SJSA1 (cell line): ENCODE measurements around the gene NAGPA. TPM values are rescaled to one million over a fixed set of nuclear protein-coding genes. Genes with fewer than 3 reads are reported as not detected.

Experiments
- DNase-seq, 2 experiments: peaks; one replicate each; pipeline ENCODE4 v3.0.0-alpha.2; 2015 to 2020; ENCODE audit warnings: low spot score in 2 of 2, low read depth in 1 of 2
- H3K27ac ChIP-seq: fragments of 250-450 bp; sonication (Bioruptor Pico); 2 replicates; pipeline ENCODE4 v1.5.1; 2020; ENCODE audit warnings: mild to moderate bottlenecking, moderate library complexity
- H3K27me3 ChIP-seq: fragments of 250-450 bp; sonication (Bioruptor Pico); replicated peaks from 2 replicates; pipeline ENCODE4 v1.5.1; 2020; ENCODE audit warnings: mild to moderate bottlenecking, moderate library complexity
- H3K36me3 ChIP-seq: fragments of 250-450 bp; sonication (Bioruptor Pico); 2 replicates; pipeline ENCODE4 v1.5.1; 2020; ENCODE audit warnings: mild to moderate bottlenecking
- H3K4me1 ChIP-seq: fragments of 250-450 bp; sonication (Bioruptor Pico); replicated peaks from 2 replicates; pipeline ENCODE4 v1.6.1; 2021; ENCODE audit warnings: mild to moderate bottlenecking
- H3K4me3 ChIP-seq: fragments of 250-450 bp; sonication (Bioruptor Pico); 2 replicates; pipeline ENCODE4 v1.5.1; 2020; ENCODE audit warnings: mild to moderate bottlenecking
- H3K9me3 ChIP-seq: fragments of 250-450 bp; sonication (Bioruptor Pico); replicated peaks from 2 replicates; pipeline ENCODE4 v1.5.1; 2020; ENCODE audit warnings: mild to moderate bottlenecking
- total RNA-seq: library from RNA; depleted of rRNA; stranded (reverse); fragments of >200 nt; shearing (Covaris generic); gene quantifications from 2 replicates; pipeline ENCODE4 v1.2.3, GENCODE V29; 2014

Gene NAGPA
- total RNA-seq, 1 experiment from 2014 or later, result 12.1 TPM

DNA sequence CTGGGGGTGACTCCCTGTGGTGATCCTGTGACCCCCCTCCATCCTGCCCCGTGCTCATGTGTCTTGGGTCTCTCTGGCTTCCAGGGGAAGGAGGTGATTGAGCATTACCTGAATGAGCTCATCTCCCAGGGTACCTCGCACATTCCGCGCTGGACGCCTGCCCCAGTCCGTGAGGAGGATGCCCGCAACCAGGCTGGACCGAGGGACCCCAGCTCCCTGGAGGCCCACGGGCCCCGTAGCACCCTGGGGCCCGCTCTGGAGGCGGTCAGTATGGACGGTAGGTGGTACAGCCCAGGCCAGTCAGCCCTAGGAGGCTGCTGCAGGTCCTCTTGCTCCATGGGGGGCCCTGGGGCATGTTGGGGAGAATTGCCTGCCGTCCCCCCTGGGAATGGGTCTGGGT lies 42.0 kb downstream of the NAGPA start:
- no peaks in the 10 kb centered on the region for H3K4me1 ChIP-seq
- H3K27me3 ChIP-seq, result peaks cover 31% of the 10 kb centered on the region

DNA sequence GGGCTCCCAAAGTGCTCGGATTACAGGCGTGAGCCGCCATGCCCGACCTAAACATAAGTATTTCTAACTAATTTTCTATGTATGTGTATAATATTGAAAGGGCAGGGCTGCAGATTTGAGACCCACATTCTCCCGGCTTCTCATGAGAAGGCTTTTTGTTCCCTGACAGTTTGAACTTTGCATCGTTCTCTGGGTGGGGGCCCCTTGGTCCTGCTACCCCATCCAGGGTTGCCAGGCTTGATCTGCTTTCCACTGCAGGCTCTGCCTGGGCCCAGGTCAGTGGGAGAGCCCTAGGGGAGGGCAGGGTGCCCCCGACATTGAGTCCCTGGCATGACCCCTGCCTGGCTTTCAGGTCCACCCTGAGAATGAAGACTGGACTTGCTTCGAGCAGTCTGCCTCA lies 43.3 kb downstream of the NAGPA start:
- Histone ChIP-seq H3K4me3 (no peak overlapping the region), H3K4me1 (no peaks in the 10 kb centered on the region), H3K27ac (no peak overlapping the region), H3K27me3 (peaks cover 38% of the 10 kb centered on the region), H3K36me3 (no peaks in the 10 kb centered on the region), H3K9me3 (no peaks in the 10 kb centered on the region)
- DNase-seq, result no peak

More for the DNA sequence above, 42.0 kb downstream of the NAGPA start:
- no peak for DNase-seq
- Histone ChIP-seq H3K9me3 (no peaks in the 10 kb centered on the region), H3K4me3 (no peak overlapping the region), H3K27ac (no peak overlapping the region), H3K36me3 (no peaks in the 10 kb centered on the region)

DNA sequence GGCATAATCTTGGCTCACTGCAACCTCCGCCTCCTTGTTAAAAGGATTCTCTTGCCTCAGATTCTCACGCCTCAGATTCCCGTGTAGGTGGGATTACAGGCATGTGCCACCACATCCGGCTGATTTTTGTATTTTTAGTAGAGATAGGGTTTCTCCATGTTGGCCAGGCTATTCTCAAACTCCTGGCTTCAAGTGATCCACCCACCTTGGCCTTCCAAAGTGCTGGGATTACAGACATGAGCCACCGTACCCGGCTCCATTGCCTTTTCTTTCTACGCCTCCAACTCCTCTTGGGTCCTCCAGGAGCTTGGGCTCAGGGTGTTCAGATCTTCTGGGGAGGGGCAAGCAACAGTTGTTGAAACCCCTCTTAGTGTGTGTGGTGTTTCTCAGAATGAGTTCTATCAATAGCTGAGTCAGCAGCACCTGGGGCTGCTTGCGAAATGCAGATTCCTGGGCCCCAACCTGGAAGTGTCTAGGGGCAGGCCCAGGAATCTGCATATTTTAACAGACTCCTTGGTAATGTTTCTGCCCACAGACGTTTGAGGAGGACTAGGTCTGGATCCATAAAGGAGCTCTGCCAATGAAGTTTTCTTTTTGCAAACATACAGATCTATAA lies 44.2 kb downstream of the NAGPA start:
- no peaks in the 10 kb centered on the region for H3K36me3 ChIP-seq
- no peaks in the 10 kb centered on the region for H3K9me3 ChIP-seq
- no peak overlapping the region for H3K27ac ChIP-seq
- no peak overlapping the region for H3K4me3 ChIP-seq
- H3K27me3 ChIP-seq, result peaks cover 38% of the 10 kb centered on the region
- no peaks in the 10 kb centered on the region for H3K4me1 ChIP-seq
- DNase-seq, result no peak

DNA sequence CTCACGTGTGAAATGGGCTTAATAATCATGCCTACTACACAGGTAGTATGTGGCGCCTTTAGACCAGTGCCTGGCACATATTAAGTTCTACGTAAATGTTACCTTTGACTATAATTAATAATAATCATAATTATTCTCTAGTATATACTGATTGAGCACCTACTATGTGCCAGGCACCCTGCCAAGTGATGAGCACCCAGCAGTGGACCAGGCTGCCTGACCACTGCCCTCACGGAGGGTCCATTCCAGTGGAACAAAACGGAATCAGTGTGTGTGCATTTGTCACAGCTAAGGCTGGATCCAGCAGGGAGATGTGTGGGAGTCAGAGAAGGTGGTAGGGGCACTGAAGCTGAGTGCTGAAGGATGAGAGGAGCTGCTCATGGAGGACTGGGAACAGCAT lies 45.1 kb downstream of the NAGPA start:
- Histone ChIP-seq H3K27ac (no peak overlapping the region), H3K9me3 (no peaks in the 10 kb centered on the region), H3K4me1 (no peaks in the 10 kb centered on the region), H3K27me3 (peaks cover 34% of the 10 kb centered on the region), H3K4me3 (no peak overlapping the region), H3K36me3 (no peaks in the 10 kb centered on the region)
- DNase-seq, result no peak

DNA sequence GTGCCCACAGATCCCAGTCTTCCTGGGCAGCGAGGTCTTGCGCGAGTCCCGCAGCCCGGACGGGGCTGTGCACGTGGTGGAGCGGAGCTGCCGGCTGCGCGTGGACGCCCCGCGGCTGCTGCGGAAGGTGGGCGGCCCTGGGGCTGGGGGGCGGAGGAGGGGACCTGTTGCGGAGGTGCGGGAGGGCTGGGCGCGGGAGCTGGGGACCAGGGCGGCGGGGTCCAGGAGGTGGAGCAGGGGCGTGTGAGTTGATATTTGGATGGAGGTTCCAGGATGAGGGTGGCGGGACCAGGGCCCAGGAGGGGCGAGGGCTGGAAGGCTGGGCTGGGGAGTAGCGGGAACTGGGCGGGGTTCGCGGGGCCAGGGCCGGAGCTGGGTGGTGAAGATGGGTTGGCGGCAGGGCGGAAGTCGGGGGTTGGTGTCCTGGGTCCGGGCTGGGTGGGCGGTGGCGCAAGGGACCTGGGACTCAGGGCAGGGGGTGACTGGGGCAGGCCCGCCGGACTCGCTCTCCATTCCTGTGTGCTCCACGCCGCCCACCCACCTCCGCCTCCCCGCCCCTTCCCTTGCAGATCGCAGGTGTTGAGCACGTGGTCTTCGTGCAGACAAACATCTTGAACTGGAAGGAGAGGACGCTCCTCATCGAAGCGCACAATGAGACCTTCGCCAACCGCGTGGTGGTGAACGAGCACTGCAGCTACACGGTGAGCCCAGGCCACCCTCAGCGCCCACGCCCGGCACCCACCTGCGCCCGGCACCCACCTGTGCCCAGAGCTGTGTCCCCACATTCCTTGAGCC lies 46.0 kb downstream of the NAGPA start:
- no peak for DNase-seq
- Histone ChIP-seq H3K4me1 (no peaks in the 10 kb centered on the region), H3K4me3 (no peak overlapping the region), H3K27ac (no peak overlapping the region), H3K9me3 (no peaks in the 10 kb centered on the region), H3K27me3 (peaks cover 31% of the 10 kb centered on the region), H3K36me3 (no peaks in the 10 kb centered on the region)

DNA sequence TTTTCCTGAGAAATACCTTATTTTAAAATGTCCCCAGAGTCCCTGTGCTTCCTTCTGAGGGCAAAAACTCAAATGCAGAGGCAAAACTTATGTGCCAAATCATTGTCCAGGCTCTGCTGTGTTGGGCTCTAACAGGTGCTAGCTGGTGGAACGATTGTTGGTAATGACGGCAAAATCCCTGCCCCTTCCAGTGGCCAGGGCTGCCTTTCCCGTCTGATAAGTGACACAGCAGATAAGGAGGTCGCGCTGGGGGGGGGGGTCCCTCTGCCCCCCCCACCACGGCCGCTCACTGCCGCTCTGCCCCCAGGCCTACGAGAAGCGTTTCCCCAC lies 46.5 kb downstream of the NAGPA start:
- DNase-seq, result no peak
- no peaks in the 10 kb centered on the region for H3K4me1 ChIP-seq
- H3K9me3 ChIP-seq, result no peaks in the 10 kb centered on the region
- H3K27me3 ChIP-seq, result peaks cover 27% of the 10 kb centered on the region
- no peaks in the 10 kb centered on the region for H3K36me3 ChIP-seq
- H3K4me3 ChIP-seq, result no peak overlapping the region
- no peak overlapping the region for H3K27ac ChIP-seq

DNA sequence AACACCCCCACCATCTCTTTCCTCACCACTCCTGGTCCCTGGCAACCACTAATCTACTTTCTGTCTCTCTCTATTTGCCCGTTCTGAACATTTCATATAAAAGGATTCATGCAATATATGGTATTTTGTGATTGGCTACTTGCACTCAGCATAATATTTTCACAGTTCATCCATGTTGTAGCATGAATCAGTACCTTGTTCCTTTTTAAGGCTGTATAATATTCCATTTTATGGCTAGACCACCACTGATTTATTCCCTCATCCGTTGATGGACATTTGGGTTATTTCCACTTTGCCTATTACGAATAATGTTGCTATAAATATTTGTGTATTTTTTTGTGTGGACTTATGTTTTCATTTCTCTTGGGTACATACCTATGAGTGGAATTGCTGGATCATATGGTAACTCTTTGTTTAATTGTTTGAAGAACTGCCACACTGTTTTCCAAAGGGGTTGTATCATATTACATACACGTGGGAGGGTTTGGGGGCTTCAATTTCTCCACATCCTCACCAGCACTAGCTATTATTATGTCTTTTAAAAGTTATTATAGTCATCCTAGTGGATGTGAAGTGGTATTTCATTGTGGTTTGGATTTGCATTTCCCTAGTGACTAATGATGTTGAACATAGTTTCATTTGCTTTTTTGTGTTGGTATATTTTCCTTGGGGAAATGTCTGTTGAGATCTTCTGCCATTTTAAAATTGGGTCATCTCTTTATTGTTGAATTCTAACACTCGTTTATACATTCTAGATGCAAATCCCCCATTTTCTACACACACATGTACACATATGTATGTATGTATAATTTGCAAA lies 49.4 kb downstream of the NAGPA start:
- Histone ChIP-seq H3K9me3 (no peaks in the 10 kb centered on the region), H3K27me3 (peaks cover 35% of the 10 kb centered on the region), H3K4me3 (no peak overlapping the region), H3K36me3 (no peaks in the 10 kb centered on the region), H3K4me1 (no peaks in the 10 kb centered on the region), H3K27ac (no peak overlapping the region)
- DNase-seq, result no peak

DNA sequence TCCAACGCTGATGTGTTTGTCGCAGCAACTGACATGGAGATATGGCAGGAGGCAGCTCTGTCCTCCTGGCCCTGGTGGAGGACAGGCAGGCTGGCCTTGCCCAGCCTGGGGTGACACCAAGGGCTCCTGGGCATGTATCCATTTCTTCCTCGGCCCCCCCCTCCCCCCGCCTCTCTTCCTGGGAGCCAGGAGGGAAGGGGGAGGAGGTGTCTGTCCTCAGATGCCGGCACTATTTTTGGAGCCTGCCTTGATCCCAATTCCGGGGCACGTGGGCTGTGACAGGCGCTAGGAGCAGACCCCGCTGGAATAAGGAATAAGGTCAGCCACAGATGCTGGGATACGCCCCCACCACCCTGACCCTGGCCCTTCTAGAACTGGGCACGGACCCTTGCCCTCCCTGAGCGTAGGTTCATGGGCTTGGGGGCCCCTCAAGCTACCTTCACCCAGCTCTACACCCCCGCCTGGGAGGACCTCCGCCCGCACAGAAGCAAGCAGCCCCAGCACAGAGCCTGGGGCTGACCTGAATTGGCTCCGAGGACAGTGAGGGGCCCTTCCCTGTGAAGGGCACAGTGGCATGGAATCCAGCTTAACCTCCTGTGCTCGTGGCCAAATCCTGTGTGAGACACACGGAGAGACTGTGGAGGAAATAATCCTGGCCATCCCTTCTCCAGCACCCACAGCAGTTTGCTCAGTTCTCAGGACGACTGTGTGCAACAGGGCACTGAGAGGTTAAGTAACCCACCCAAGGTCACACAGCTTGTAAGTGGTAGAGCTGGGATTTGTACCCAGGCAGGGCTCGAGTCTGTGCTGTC lies 51.5 kb downstream of the NAGPA start:
- no peaks in the 10 kb centered on the region for H3K9me3 ChIP-seq
- no peak overlapping the region for H3K27ac ChIP-seq
- H3K36me3 ChIP-seq, result no peaks in the 10 kb centered on the region
- H3K4me3 ChIP-seq, result no peak overlapping the region
- H3K4me1 ChIP-seq, result no peaks in the 10 kb centered on the region
- no peak for DNase-seq
- peaks cover 20% of the 10 kb centered on the region for H3K27me3 ChIP-seq

DNA sequence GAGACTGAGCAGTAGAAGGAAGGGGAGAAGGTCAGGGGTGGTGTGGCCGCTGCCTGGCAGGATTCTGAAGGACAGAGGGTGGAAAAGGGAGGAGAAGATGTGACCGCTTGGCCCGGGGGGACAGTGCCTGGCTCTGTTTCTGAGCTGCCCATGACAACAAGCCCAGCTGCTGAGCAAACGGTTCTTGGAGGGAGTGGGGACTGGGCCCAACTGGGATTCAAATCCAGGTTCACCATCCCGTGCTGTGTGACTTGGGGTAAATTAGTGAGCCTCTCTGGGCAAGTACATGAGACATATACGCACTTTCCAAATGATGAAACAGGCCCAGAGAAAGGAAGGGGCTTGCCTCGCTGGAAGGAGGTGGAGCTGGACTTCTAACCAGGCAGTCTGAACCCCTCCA lies 52.3 kb downstream of the NAGPA start:
- no peaks in the 10 kb centered on the region for H3K36me3 ChIP-seq
- no peaks in the 10 kb centered on the region for H3K4me1 ChIP-seq
- H3K27ac ChIP-seq, result no peak overlapping the region
- H3K4me3 ChIP-seq, result no peak overlapping the region
- no peaks in the 10 kb centered on the region for H3K9me3 ChIP-seq
- H3K27me3 ChIP-seq, result peaks cover 12% of the 10 kb centered on the region
- DNase-seq, result no peak

DNA sequence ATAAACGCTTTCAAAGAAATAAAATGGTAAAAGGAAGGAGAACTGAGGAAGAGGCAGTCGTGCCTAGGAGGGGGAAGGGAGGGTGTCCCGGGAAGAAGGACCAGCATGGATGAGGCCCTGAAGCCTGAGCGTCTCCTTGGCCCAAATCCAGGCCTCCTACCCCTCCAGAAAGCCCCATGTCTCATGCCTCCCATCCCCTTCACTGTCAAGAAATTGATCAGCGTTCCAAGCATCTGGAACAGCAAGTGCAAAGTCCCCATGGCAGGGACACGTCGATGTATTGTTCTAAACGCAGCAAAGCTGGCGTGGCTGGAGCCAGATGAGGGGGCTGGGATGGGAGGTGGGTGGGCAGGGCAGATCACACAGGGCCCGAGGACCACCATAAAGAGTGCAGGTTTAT lies 53.0 kb downstream of the NAGPA start:
- Histone ChIP-seq H3K4me1 (no peaks in the 10 kb centered on the region), H3K9me3 (no peaks in the 10 kb centered on the region), H3K27ac (no peak overlapping the region), H3K27me3 (peaks cover 14% of the 10 kb centered on the region), H3K4me3 (no peak overlapping the region), H3K36me3 (no peaks in the 10 kb centered on the region)
- DNase-seq, result no peak

DNA sequence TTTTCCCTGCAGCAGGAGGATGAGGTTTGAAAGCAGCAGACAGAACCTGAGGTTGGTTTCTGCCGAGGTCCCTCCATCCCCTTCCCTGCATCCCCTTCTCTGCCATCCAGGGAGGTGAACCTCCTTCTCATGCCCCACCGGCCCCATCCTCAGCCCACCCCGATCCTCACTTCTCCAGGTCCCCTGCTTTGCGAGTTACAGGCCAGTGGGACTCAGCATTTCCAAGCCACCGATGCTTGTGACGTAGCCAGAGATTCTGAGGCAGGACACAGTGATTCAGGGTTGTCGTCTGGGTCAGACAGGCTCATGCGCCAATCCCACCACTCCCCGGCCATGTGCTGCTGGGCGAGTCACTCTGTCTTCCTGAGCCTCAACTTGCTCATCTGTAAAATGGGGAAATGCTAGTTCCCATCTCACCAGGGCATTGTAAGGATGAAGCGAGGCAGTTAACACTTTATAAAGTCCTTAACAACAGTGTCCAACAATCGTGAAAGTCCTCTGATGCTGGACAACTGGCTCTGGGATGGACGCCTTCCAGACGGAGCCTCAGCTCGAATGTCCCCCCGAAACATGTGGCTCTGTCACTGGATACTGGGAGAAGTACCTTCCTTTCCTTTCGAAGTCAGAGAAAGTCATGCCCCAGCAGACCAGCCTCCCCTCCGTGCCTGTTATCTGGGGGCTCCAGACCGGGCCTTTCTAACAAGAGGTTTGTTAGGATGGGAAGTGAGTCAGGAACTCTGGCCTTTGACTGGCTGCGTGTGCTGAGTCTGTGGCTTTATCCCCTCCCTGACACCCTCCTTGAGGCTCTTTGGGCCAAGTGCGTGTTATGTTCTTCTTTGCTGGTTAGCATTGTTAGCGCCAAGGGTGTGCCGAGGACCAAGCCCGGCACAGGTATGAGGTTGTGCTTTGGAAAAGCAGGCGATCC lies 53.7 kb downstream of the NAGPA start:
- Histone ChIP-seq H3K9me3 (no peaks in the 10 kb centered on the region), H3K27ac (no peak overlapping the region), H3K27me3 (peaks cover 15% of the 10 kb centered on the region), H3K36me3 (no peaks in the 10 kb centered on the region), H3K4me3 (no peak overlapping the region), H3K4me1 (no peaks in the 10 kb centered on the region)
- DNase-seq, result no peak

DNA sequence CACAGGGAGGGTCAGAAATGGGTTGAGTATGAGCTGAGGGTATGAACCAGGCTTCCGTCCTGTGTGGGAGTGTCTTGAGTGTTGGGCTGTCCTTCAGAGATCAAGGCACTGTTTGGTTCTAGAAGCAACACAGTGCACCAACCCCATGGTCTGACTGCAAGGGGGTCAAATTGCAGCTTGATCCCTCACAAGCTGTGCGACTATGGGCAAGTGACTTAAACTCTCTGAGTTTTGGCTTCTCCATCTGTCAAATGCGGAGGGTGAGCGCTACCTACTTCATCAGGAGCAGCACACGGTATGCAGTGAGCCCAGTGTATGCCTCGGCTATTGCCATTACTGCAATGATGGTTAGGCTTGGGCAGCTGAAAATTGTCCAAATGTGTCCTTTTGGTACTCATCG lies 54.6 kb downstream of the NAGPA start:
- no peak overlapping the region for H3K4me3 ChIP-seq
- no peak overlapping the region for H3K27ac ChIP-seq
- no peaks in the 10 kb centered on the region for H3K9me3 ChIP-seq
- no peaks in the 10 kb centered on the region for H3K4me1 ChIP-seq
- H3K27me3 ChIP-seq, result peaks cover 15% of the 10 kb centered on the region
- H3K36me3 ChIP-seq, result no peaks in the 10 kb centered on the region
- no peak for DNase-seq
